Gastrocnemius medialis (tissue), 4 donors: ENCODE measurements around the gene OSMR. TPM values are rescaled to one million over a fixed set of nuclear protein-coding genes. Genes with fewer than 3 reads are reported as not detected.

Experiments used
- ATAC-seq, 2 donors: fragments of 150-250 bp; one replicate each; pipeline ENCODE4 v1.9.1; 2016
- DNase-seq, 2 donors: peaks; one replicate each; pipeline ENCODE4 v3.0.0-alpha.2; 2019
- H3K27ac ChIP-seq, 4 donors: fragments of 200-600 bp; sonication (generic); 1 replicate in 1 of 4; 2 replicates in 3 of 4; pipeline ENCODE4 v1.5.1; 2016 to 2018; ENCODE audit warnings: mild to moderate bottlenecking in 2 of 4, moderate library complexity in 1 of 4
- H3K27me3 ChIP-seq, 3 donors: fragments of 200-600 bp; sonication (generic) in 2 of 3; 1 replicate in 1 of 3; 2 replicates in 2 of 3; pipeline versions ENCODE4 v1.5.1 to v1.6.0; 2016 to 2019; ENCODE audit warnings: mild to moderate bottlenecking in 1 of 3, moderate library complexity in 1 of 3
- H3K36me3 ChIP-seq, 2 donors: fragments of 200-600 bp; sonication (generic) in 1 of 2; one replicate each; pipeline ENCODE4 v1.5.1; 2017 to 2018
- H3K4me1 ChIP-seq, 2 donors: fragments of 200-600 bp; sonication (generic) in 1 of 2; one replicate each; pipeline ENCODE4 v1.5.1; 2016 to 2017; ENCODE audit warnings: mild to moderate bottlenecking in 2 of 2
- H3K4me3 ChIP-seq, 4 donors: fragments of 200-600 bp; sonication (generic) in 3 of 4; 1 replicate in 1 of 4; 2 replicates in 3 of 4; pipeline ENCODE4 v1.5.1; 2016 to 2019; ENCODE audit warnings: mild to moderate bottlenecking in 2 of 4
- H3K9me3 ChIP-seq, 3 donors: fragments of 200-600 bp; sonication (generic) in 2 of 3; 1 replicate in 1 of 3; 2 replicates in 2 of 3; pipeline ENCODE4 v1.5.1; 2016 to 2019
- CTCF ChIP-seq, 5 experiments: fragments of 450-650 bp in 3 of 5; fragments of 200-600 bp in 2 of 5; sonication (generic) in 2 of 5; IDR thresholded peaks in 4 of 5; conservative IDR thresholded peaks in 1 of 5; 1 replicate in 4 of 5; 2 replicates in 1 of 5; pipeline ENCODE4 v1.5.1; 2016 to 2019; ENCODE audit warnings: antibody characterized with exemption in 5 of 5, mild to moderate bottlenecking in 3 of 5, moderate library complexity in 3 of 5
- POLR2A ChIP-seq, 2 donors: fragments of 450-650 bp; IDR thresholded peaks; one replicate each; pipeline ENCODE4 v1.6.1; 2017; ENCODE audit warnings: antibody characterized with exemption in 2 of 2, mild to moderate bottlenecking in 2 of 2, moderate library complexity in 2 of 2
- in situ Hi-C, 4 donors: fragments of 200-750 bp; cut with MboI; loops; one replicate each; pipeline versions ENCODE4 v1.15.0 to v1.8.0; 2017; ENCODE audit warnings: low sequenced_read_pairs in 4 of 4
- intact Hi-C: fragments of 100-400 bp; cut with DNase I; formaldehyde crosslinking; loops from one replicate; pipeline ENCODE4 v1.15.1; 2023; ENCODE audit warnings: low total_unique reads
- total RNA-seq, 4 donors: library from RNA; depleted of rRNA; stranded (reverse); fragments of >200 nt; gene quantifications; one replicate each; pipeline versions ENCODE4 v1.1.0 to v1.2.3, GENCODE V29; 2016

The OSMR gene
- total RNA-seq, 4 donors from 2014 or later = 4.9 to 12.4 (median 6.5) TPM

- TF ChIP-seq CTCF (IDR thresholded peaks at IDR 0.05 in 4 of 5, conservative IDR thresholded peaks at IDR 0.05 in 1 of 5) (peak in 2 of 5 experiments; percentile 33 to 50), POLR2A (IDR thresholded peaks at IDR 0.05) (no peak)
- peak in 1 of 2 donors; percentile 21 for ATAC-seq
- no peak for DNase-seq
- H3K4me1 ChIP-seq = no peaks in the 10 kb centered on the region
- no peak overlapping the region for H3K4me3 ChIP-seq
- in situ Hi-C loops = loop anchor here in 1 of 4 donors (5.0 kb wide), 1 partner anchor 90 kb away; no protein-coding TSS in a partner anchor
- intact Hi-C loops = loop anchor here (5.0 kb wide), 1 partner anchor 90 kb away; no protein-coding TSS in a partner anchor
- H3K27me3 ChIP-seq = no peaks in the 10 kb centered on the region
- H3K36me3 ChIP-seq = no peaks in the 10 kb centered on the region
- H3K27ac ChIP-seq = no peak overlapping the region
- H3K9me3 ChIP-seq = no peaks in the 10 kb centered on the region
Measured at GRCh38 chr5:38831909-38832308, 13.9 kb upstream of the OSMR start.

GRCh38 chr5:38832810-38833209, 13.0 kb upstream of the OSMR start:
- no peaks in the 10 kb centered on the region for H3K27me3 ChIP-seq
- H3K27ac ChIP-seq = no peak overlapping the region
- no peaks in the 10 kb centered on the region for H3K4me1 ChIP-seq
- H3K36me3 ChIP-seq = no peaks in the 10 kb centered on the region
- TF ChIP-seq POLR2A (IDR thresholded peaks at IDR 0.05) (no peak), CTCF (IDR thresholded peaks at IDR 0.05 in 4 of 5, conservative IDR thresholded peaks at IDR 0.05 in 1 of 5) (no peak)
- no peak for DNase-seq
- no peaks in the 10 kb centered on the region for H3K9me3 ChIP-seq
- in situ Hi-C loops (loop anchor here in 1 of 4 donors (5.0 kb wide), 1 partner anchor 89 kb away; no protein-coding TSS in a partner anchor), intact Hi-C loops (loop anchor here (5.0 kb wide), 1 partner anchor 89 kb away; no protein-coding TSS in a partner anchor)
- ATAC-seq = no peak
- H3K4me3 ChIP-seq = no peak overlapping the region

GRCh38 chr5:38835887-38836286, 9.9 kb upstream of the OSMR start:
- Histone ChIP-seq H3K9me3 (no peaks in the 10 kb centered on the region), H3K36me3 (no peaks in the 10 kb centered on the region), H3K27me3 (no peaks in the 10 kb centered on the region), H3K4me1 (peaks cover 0 to 5% of the 10 kb centered on the region in 2 donors), H3K27ac (peak overlapping the region in 1 of 4 donors; percentile 34), H3K4me3 (no peak overlapping the region)
- intact Hi-C loops = no loop called here
- DNase-seq (no peak), ATAC-seq (peak in 1 of 2 donors; percentile 26)
- in situ Hi-C loops = no loop called here
- no peak for TF ChIP-seq CTCF (IDR thresholded peaks at IDR 0.05 in 4 of 5, conservative IDR thresholded peaks at IDR 0.05 in 1 of 5)
- TF ChIP-seq POLR2A (IDR thresholded peaks at IDR 0.05) = no peak

- Histone ChIP-seq H3K27ac (no peak overlapping the region), H3K9me3 (no peaks in the 10 kb centered on the region), H3K36me3 (no peaks in the 10 kb centered on the region), H3K4me3 (no peak overlapping the region), H3K27me3 (no peaks in the 10 kb centered on the region), H3K4me1 (peaks cover 0 to 5% of the 10 kb centered on the region in 2 donors)
- TF ChIP-seq CTCF (IDR thresholded peaks at IDR 0.05 in 4 of 5, conservative IDR thresholded peaks at IDR 0.05 in 1 of 5) (no peak), POLR2A (IDR thresholded peaks at IDR 0.05) (no peak)
- no peak for DNase-seq
- no peak for ATAC-seq
- in situ Hi-C loops = no loop called here
- intact Hi-C loops = no loop called here
Measured at GRCh38 chr5:38837416-38837815, 8.4 kb upstream of the OSMR start.

GRCh38 chr5:38837932-38838331, 7.9 kb upstream of the OSMR start:
- in situ Hi-C loops = no loop called here

More at GRCh38 chr5:38837932-38838331, 7.9 kb upstream of the OSMR start:
- intact Hi-C loops = no loop called here
- Histone ChIP-seq H3K27ac (no peak overlapping the region), H3K36me3 (no peaks in the 10 kb centered on the region), H3K27me3 (no peaks in the 10 kb centered on the region), H3K4me3 (no peak overlapping the region), H3K9me3 (no peaks in the 10 kb centered on the region), H3K4me1 (peaks cover 0 to 5% of the 10 kb centered on the region in 2 donors)
- DNase-seq = no peak
- TF ChIP-seq CTCF (IDR thresholded peaks at IDR 0.05 in 4 of 5, conservative IDR thresholded peaks at IDR 0.05 in 1 of 5) (no peak), POLR2A (IDR thresholded peaks at IDR 0.05) (no peak)
- no peak for ATAC-seq
